HG03039 (cell line): ENCODE measurements around the gene SLC15A1.
A peak's percentile ranks its signal among the peaks of the same experiment; 100 is the strongest.
"Not testable (repeated sequence)": the region's sequence is repeated elsewhere in the genome, so short reads cannot be mapped to it uniquely, and the experiment has no call there.

Source experiments
- ATAC-seq: cut with Tn5 transposase; IDR thresholded peaks from one replicate; pipeline ENCODE4 v1.9.1; 2021; ENCODE audit warnings: mild to moderate bottlenecking, moderate library complexity; ENCODE audit not compliant: unreplicated experiment

SLC15A1 gene

GRCh38 chr13:98664924-98665637, 87.4 kb downstream of the SLC15A1 start:
- no peak for ATAC-seq

GRCh38 chr13:98664510-98664909, 88.0 kb downstream of the SLC15A1 start:
- ATAC-seq = no peak

GRCh38 chr13:98664047-98664446, 88.4 kb downstream of the SLC15A1 start:
- ATAC-seq = no peak

DNA sequence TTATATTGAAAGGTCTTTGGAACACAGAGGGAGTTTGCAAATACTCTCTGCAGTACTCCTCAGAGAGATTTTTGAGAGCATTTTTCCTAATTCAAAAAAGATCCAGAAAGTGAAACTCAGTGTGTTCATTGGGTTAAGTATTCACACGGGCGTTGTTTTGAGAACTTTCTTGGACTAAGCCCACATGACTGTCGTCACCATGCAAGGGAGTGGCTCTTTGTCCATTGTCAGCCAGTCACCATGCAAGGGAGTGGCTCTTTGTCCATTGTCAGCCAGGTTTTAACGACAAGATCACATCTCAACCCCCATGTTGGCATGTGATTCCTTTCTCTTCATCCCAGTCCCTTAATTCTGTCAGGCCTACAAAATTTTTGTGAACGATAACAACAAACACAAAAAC, 94.3 kb downstream of the SLC15A1 start:
- ATAC-seq = no peak

- ATAC-seq = no peak
Observed at GRCh38 chr13:98657506-98658085, 94.9 kb downstream of the SLC15A1 start.

DNA sequence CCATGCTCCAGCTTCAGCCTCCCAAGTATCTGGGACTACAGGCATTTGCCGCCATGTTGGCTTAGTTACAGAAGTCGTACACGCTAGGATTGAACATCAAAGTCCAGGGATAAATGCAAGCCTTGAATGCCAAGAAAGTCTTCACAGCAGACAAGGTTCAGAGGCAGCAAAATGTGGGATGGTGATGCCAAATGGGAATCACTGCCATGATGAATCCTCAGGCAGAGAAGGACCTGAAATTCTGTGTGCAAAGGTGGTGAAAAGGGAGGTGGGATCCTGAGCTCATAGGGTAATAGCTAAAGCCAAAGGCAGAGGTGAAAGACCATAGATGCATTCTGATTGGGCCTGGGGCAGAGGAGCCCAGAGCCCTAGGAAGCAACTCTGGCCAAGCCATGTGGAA, 96.2 kb downstream of the SLC15A1 start:
- no peak for ATAC-seq

- ATAC-seq = peak; percentile 94
Observed at GRCh38 chr13:98653463-98653985, 98.9 kb downstream of the SLC15A1 start.

- ATAC-seq = no peak
Observed at GRCh38 chr13:98652721-98653462, 99.6 kb downstream of the SLC15A1 start.

DNA sequence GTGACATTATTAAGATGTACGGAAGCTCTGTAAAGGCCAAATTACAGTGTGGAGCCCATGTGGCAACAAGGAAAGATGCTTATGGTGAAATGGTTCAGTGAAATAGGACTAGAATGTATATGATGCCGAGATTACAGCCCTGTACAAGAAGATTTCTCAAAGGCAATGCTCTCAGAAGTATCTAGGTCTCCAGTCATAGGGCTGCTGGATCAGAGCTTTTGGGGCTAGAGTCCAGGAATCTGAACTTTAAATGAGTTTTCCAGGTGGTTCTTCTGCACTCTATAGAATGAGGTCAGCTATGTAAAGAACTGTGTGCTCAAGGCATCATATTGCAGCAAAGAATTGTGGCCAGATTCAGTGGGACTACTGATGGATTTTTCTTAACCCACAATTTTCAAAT, 100.2 kb downstream of the SLC15A1 start:
- ATAC-seq = no peak

DNA sequence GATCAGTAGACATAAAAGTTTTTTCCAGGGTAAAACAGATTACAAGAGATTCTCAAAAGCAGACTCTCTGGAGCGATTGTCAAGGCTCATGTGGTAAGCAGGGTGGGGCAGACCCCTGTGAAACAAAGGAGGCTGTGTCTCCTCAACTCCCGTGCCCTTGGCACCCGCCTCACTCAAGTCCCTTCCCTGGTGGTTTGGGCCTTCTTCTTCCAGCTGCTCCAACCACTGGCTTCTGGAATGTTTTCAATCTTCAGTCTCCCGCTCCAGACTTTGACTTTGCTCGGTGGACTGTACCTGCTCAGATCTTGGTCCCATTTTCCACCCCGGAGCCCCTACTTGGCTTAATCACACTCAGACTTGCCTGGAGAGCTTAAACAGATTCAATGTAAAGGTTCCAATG, 100.7 kb downstream of the SLC15A1 start:
- no peak for ATAC-seq

GRCh38 chr13:98650396-98651107, 101.9 kb downstream of the SLC15A1 start:
- no peak for ATAC-seq

GRCh38 chr13:98649861-98650260, 102.6 kb downstream of the SLC15A1 start:
- no peak for ATAC-seq

DNA sequence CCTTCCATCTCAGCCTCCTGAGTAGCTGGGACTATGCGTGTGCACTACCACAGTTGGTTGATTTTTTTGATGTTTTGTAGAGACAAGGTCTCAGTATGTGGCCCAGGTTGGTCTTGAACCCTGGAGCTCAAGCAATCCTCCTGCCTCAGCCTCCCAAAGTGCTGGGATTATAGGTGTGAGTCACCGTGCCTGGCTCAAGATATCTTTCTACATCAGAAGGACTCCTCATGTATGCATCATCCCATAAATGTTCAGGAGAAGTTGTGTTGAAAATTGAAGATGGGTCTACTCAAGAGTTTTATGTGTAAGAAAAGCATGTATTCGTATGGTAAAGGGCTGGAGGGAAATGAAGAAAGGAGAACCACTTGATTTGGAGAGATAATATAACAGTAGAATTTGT, 103.8 kb downstream of the SLC15A1 start:
- ATAC-seq = no peak

DNA sequence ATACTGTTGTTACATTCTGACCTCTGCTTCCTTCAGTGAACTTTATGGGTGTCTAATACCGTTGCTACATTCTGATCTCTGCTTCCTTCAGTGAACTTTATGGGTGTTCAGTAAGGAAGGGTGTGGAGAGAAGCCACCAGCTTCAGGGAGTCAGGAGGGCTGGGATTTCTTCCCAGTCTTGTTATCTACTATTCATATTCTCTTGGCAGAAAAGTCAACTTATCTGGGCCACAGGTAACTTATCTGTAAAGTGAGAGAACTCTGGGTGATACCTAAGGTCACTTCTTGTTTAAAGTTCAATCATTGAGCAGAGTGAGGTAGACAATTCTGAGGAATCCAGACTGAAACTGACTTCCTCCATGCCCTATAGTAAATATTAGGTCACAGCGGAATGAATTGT, 104.3 kb downstream of the SLC15A1 start:
- ATAC-seq = no peak

GRCh38 chr13:98647121-98647520, 105.4 kb downstream of the SLC15A1 start:
- no peak for ATAC-seq

- ATAC-seq = no peak
Observed at GRCh38 chr13:98643479-98643878, 109.0 kb downstream of the SLC15A1 start.

DNA sequence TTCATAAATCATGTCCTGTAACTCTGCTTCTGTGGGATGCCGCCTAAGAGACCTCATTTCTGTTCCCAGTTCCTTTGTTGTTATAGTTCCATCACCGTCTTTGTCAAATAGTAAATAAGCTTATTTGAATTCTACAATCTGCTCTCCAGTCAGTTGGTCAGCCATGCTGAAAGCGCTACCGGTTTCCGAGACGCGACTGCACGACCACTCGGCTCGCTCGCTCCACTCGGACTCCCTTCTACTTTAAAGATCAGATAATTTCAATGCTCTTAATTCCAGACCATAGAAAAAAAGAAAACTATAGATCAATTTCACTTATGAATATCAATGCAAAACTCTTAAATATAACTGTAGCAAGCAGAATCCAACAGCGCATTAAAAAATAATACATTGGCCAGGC, 111.4 kb downstream of the SLC15A1 start:
- ATAC-seq = no peak

- ATAC-seq = not testable (repeated sequence)
Observed at GRCh38 chr13:98639785-98640184, 112.7 kb downstream of the SLC15A1 start.

GRCh38 chr13:98638352-98638751, 114.1 kb downstream of the SLC15A1 start:
- not testable (repeated sequence) for ATAC-seq
